ENCODE results near the gene NUP85. TPM values are rescaled to one million over a fixed set of nuclear protein-coding genes. Genes with fewer than 3 reads are reported as not detected.

The NUP85 gene
- total RNA-seq, 2 donors from 2014 or later: 10.3 to 14.3 TPM

GRCh38 chr17:75263055-75263454 lies 57.6 kb downstream of the NUP85 start:
- DNase-seq (ENCODE audit: low spot score): no peak
- no peaks in the 10 kb centered on the region for H3K9me3 ChIP-seq
- no peak for TF ChIP-seq CTCF (IDR thresholded peaks at IDR 0.05)
- no peak overlapping the region for H3K4me3 ChIP-seq
- H3K36me3 ChIP-seq: peaks cover 45% of the 10 kb centered on the region
- H3K27me3 ChIP-seq: no peaks in the 10 kb centered on the region
- H3K4me1 ChIP-seq: peaks cover 0 to 29% of the 10 kb centered on the region in 2 donors
- no peak overlapping the region for H3K27ac ChIP-seq

GRCh38 chr17:75265614-75266315 lies 60.3 kb downstream of the NUP85 start:
- DNase-seq (ENCODE audit: low spot score): no peak
- H3K27me3 ChIP-seq: no peaks in the 10 kb centered on the region
- peaks cover 0 to 23% of the 10 kb centered on the region in 2 donors for H3K4me1 ChIP-seq
- H3K27ac ChIP-seq: no peak overlapping the region
- no peaks in the 10 kb centered on the region for H3K9me3 ChIP-seq
- H3K4me3 ChIP-seq: no peak overlapping the region
- TF ChIP-seq CTCF (IDR thresholded peaks at IDR 0.05): no peak
- peaks cover 45% of the 10 kb centered on the region for H3K36me3 ChIP-seq

- peaks cover 45% of the 10 kb centered on the region for H3K36me3 ChIP-seq
- TF ChIP-seq CTCF (IDR thresholded peaks at IDR 0.05): no peak
- no peak for DNase-seq (ENCODE audit: low spot score)
- H3K4me1 ChIP-seq: peaks cover 0 to 25% of the 10 kb centered on the region in 2 donors
- H3K4me3 ChIP-seq: no peak overlapping the region
- no peak overlapping the region for H3K27ac ChIP-seq
- H3K27me3 ChIP-seq: no peaks in the 10 kb centered on the region
- H3K9me3 ChIP-seq: no peaks in the 10 kb centered on the region
Measured at GRCh38 chr17:75266316-75267152, 61.1 kb downstream of the NUP85 start.

GRCh38 chr17:75267153-75267410 lies 61.6 kb downstream of the NUP85 start:
- peaks cover 45% of the 10 kb centered on the region for H3K36me3 ChIP-seq
- H3K27ac ChIP-seq: no peak overlapping the region
- peaks cover 0 to 30% of the 10 kb centered on the region in 2 donors for H3K4me1 ChIP-seq

GRCh38 chr17:75267411-75268232 lies 62.1 kb downstream of the NUP85 start:
- H3K4me1 ChIP-seq: peaks cover 0 to 30% of the 10 kb centered on the region in 2 donors
- H3K36me3 ChIP-seq: peaks cover 45% of the 10 kb centered on the region
- no peaks in the 10 kb centered on the region for H3K9me3 ChIP-seq
- no peaks in the 10 kb centered on the region for H3K27me3 ChIP-seq
- H3K4me3 ChIP-seq: no peak overlapping the region
- DNase-seq (ENCODE audit: low spot score): no peak
- no peak for TF ChIP-seq CTCF (IDR thresholded peaks at IDR 0.05)
- H3K27ac ChIP-seq: no peak overlapping the region

More at GRCh38 chr17:75267153-75267410, 61.6 kb downstream of the NUP85 start:
- Histone ChIP-seq H3K9me3 (no peaks in the 10 kb centered on the region), H3K27me3 (no peaks in the 10 kb centered on the region), H3K4me3 (no peak overlapping the region)
- no peak for TF ChIP-seq CTCF (IDR thresholded peaks at IDR 0.05)
- DNase-seq (ENCODE audit: low spot score): no peak
